Spleen (tissue), 13 donors: ENCODE data around the gene BORCS8. TPM values are rescaled to one million over a fixed set of nuclear protein-coding genes. Genes with fewer than 3 reads are reported as not detected.
A peak's percentile ranks its signal among the peaks of the same experiment; 100 is the strongest.

ENCODE experiments used
- DNase-seq: peaks from one replicate; pipeline ENCODE4 v3.0.0-alpha.2; 2020
- H3K27ac ChIP-seq, 8 donors: fragments of 200-600 bp; sonication (generic) in 7 of 8; 1 replicate in 4 of 8; 2 replicates in 4 of 8; pipeline versions ENCODE4 v1.5.0 to v1.8.0; 2016 to 2021; ENCODE audit warnings: inconsistent platforms in 4 of 8, mild to moderate bottlenecking in 4 of 8, moderate library complexity in 1 of 8
- H3K27me3 ChIP-seq, 7 donors: fragments of 200-600 bp; sonication (generic) in 6 of 7; replicated peaks in 1 of 7; 1 replicate in 4 of 7; 2 replicates in 3 of 7; pipeline versions ENCODE4 v1.5.0 to v1.8.0; 2016 to 2021; ENCODE audit warnings: inconsistent platforms in 3 of 7, mild to moderate bottlenecking in 1 of 7
- H3K36me3 ChIP-seq, 6 donors: fragments of 200-600 bp; sonication (generic) in 5 of 6; 1 replicate in 4 of 6; 2 replicates in 2 of 6; pipeline versions ENCODE4 v1.5.0 to v1.8.0; 2016 to 2021; ENCODE audit warnings: inconsistent platforms in 2 of 6
- H3K4me1 ChIP-seq, 6 donors: fragments of 200-600 bp; sonication (generic) in 5 of 6; 1 replicate in 3 of 6; 2 replicates in 3 of 6; pipeline versions ENCODE4 v1.5.0 to v1.8.0; 2016 to 2021; ENCODE audit warnings: inconsistent platforms in 3 of 6
- H3K4me3 ChIP-seq, 8 donors: fragments of 200-600 bp; sonication (generic) in 7 of 8; 1 replicate in 4 of 8; 2 replicates in 4 of 8; pipeline versions ENCODE4 v1.5.0 to v1.8.0; 2016 to 2021; ENCODE audit warnings: inconsistent platforms in 4 of 8, mild to moderate bottlenecking in 4 of 8, moderate library complexity in 2 of 8
- H3K9me3 ChIP-seq, 8 donors: fragments of 200-600 bp; sonication (generic) in 7 of 8; 1 replicate in 4 of 8; 2 replicates in 4 of 8; pipeline versions ENCODE4 v1.5.0 to v1.8.0; 2016 to 2021; ENCODE audit warnings: inconsistent platforms in 4 of 8
- POLR2A ChIP-seq, 3 donors: fragments of 450-650 bp; IDR thresholded peaks; one replicate each; pipeline ENCODE4 v1.5.1; 2017; ENCODE audit warnings: antibody characterized with exemption in 3 of 3, mild to moderate bottlenecking in 1 of 3
- POLR2AphosphoS5 ChIP-seq, 3 donors: sonication (generic); formaldehyde crosslinking; IDR thresholded peaks; one replicate each; pipeline ENCODE4 v1.5.1; 2017; ENCODE audit warnings: antibody characterized with exemption in 3 of 3
- WGBS, 5 donors: extraction: QIAGEN DNeasy Blood & Tissue Kit in 3 of 5; methylation state at CpG; one replicate each; pipeline versions ENCODE4 v1.1.5 to v1.1.7; 2013 to 2018; 5-methylcytosine and 5-hydroxymethylcytosine counted together
- intact Hi-C: fragments of 100-400 bp; cut with DNase I; formaldehyde crosslinking; loops from one replicate; pipeline ENCODE4 v1.15.0; 2023; ENCODE audit warnings: low total_unique reads
- long read RNA-seq, 2 donors: transcript quantifications; one replicate each; lab custom pipeline, GENCODE V29; 2026
- polyA plus RNA-seq, 3 donors: library from polyadenylated mRNA; stranded (reverse); fragments of 200-250 nt; gene quantifications; one replicate each; pipeline ENCODE4 v1.2.1, GENCODE V29; 2013
- total RNA-seq, 7 donors: library from RNA; depleted of rRNA in 3 of 7; stranded (reverse); fragments of >200 nt in 3 of 7; fragmentation: NEBNext Ultra II Directional in 4 of 7; extraction: Animal tissue kit (Norgen Biotek cat#: 25700) in 4 of 7; gene quantifications; one replicate each; pipeline versions ENCODE4 v1.1.0 to v1.2.1, GENCODE V29; 2016 to 2021
- TF ChIP-seq, protein P1 (sequence below), 11 experiments: fragments of 200-600 bp in 7 of 11; fragments of 450-650 bp in 4 of 11; sonication (generic) in 4 of 11; IDR thresholded peaks in 8 of 11; conservative IDR thresholded peaks in 3 of 11; 1 replicate in 7 of 11; 2 replicates in 4 of 11; pipeline versions ENCODE4 v1.4.0 to v1.8.0; 2016 to 2021; ENCODE audit warnings: antibody characterized with exemption in 11 of 11, inconsistent platforms in 4 of 11, mild to moderate bottlenecking in 1 of 11
- donor health status: healthy with polysubstance abuse.
- donor health status: DM: no; HTN: no; CAD: no; lungs with moderate emphysema.
- donor health status: DM: no; HTN: no; CAD: no.
- donor health status: Bipolar disorder and iron deficiency.
- donor health status: healthy.
- donor health status: DM: no; HTN: no; CAD: no.
- donor health status: DM: yes; HTN: yes; CAD: no.

BORCS8 gene
- total RNA-seq (10 to 100 TPM; 14.0 to 52.1 (median 26.0) TPM), polyA plus RNA-seq (10 to 100 TPM; 20.5 to 38.8 (median 26.5) TPM)
- long read RNA-seq, donor 1, transcript BORCS8-209 (1 exons, 3,698 nt): major isoform, 12 of 18 reads
- long read RNA-seq, donor 1, partial matches to known transcripts: 0 of 18 reads
- long read RNA-seq, donor 1, other reads (novel, unspliced or antisense): 0 of 18 reads
- long read RNA-seq, donor 2, transcript BORCS8-209 (1 exons, 3,698 nt): major isoform, 5 of 12 reads
- long read RNA-seq, donor 2, partial matches to known transcripts: 0 of 12 reads
- long read RNA-seq, donor 2, other reads (novel, unspliced or antisense): 0 of 12 reads

DNA sequence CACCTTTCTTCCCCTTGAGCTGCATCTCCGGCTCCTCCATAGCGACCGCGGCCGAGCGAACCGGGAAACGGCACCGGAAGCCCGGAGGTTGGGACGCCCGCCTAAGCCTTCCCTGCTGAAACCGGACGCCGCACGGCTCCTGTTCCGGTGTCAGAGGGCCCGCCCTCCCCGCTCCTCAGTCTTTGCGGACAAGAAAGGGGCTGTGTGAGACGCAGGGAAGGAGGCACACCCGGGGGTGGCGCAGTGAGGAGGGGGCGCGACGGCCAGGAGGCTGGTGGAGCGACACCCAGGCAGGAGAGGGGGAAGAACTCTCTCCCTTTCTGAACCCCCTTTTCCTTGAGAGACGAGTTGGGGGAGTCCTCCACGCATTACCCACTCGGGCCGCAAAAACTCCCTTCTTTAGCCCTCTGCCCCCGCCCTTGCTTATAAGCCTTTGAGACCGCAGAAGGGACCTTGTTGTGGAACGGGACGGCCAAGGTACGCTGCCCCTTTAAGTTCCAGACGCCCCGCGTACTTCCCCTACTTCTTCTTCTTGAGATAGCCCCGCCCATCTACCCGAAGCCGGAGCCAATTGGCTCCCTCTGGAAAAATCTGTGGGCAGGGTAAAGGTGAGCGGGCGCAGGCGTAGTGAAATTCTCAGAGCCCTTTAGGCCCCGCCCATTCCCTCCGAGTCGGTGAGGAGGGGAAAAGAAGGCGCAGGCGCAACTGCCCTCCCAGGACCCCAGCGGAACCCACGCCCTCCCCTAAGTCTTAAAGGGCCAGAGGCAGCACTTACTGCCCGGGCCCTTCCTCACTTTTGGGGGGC is at the start of gene BORCS8, which contains the start of gene RFXANK:
Gene BORCS8 (minus strand): TSS at position 75 of the 805 bp plus-strand sequence. CDS start 35 bp downstream, at position 40.
Gene RFXANK (plus strand): TSS at position 181 of the 805 bp plus-strand sequence. CDS start 1,689 bp downstream, outside the sequence.
- WGBS, 5 donors: 0 to 1% (median 0%) methylated on average over 42 to 53 of the region's 53 CpGs
- Histone ChIP-seq H3K27ac (peak within 1 kb of the TSS; percentile 99 to 100 (median 100)), H3K4me3 (peak within 1 kb of the TSS; percentile 84 to 99 (median 96)), H3K9me3 (no peaks in the 10 kb centered on the region), H3K4me1 (peaks cover 31 to 86% (median 66%) of the 10 kb centered on the region in 6 donors), H3K36me3 (peaks cover 2 to 54% (median 10%) of the 10 kb centered on the region in 6 donors), H3K27me3 (no peaks in the 10 kb centered on the region)
- TF ChIP-seq, protein P1, sequence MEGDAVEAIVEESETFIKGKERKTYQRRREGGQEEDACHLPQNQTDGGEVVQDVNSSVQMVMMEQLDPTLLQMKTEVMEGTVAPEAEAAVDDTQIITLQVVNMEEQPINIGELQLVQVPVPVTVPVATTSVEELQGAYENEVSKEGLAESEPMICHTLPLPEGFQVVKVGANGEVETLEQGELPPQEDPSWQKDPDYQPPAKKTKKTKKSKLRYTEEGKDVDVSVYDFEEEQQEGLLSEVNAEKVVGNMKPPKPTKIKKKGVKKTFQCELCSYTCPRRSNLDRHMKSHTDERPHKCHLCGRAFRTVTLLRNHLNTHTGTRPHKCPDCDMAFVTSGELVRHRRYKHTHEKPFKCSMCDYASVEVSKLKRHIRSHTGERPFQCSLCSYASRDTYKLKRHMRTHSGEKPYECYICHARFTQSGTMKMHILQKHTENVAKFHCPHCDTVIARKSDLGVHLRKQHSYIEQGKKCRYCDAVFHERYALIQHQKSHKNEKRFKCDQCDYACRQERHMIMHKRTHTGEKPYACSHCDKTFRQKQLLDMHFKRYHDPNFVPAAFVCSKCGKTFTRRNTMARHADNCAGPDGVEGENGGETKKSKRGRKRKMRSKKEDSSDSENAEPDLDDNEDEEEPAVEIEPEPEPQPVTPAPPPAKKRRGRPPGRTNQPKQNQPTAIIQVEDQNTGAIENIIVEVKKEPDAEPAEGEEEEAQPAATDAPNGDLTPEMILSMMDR (IDR thresholded peaks at IDR 0.05 in 8 of 11, conservative IDR thresholded peaks at IDR 0.05 in 3 of 11): peak in 2 of 11 experiments; percentile 11 to 14
- peak; percentile 2 to 93 (median 75) for TF ChIP-seq POLR2A (IDR thresholded peaks at IDR 0.05)
- TF ChIP-seq POLR2AphosphoS5 (IDR thresholded peaks at IDR 0.05): peak; percentile 86 to 94 (median 88)
- DNase-seq: peak; percentile 99
- intact Hi-C loops: no loop called here

DNA sequence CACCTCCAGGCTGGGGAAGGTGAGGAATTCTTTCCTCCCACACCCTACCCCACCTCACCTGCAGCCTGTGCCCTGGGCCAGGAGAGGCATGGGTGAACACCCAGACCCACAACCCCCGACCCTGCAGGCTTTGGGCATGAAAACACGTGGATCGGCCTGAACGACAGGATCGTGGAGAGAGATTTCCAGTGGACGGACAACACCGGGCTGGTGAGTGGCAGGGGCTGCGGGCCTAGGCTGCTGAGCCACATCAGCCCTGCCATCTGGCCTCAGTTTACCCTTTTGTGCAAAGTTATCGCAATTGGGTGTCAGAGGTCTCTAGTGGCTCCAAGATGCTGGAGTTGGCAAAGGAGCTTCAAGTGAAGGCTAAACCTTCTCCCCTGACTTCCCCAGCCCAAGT is 48.5 kb upstream of the BORCS8 start:
- TF ChIP-seq POLR2A (IDR thresholded peaks at IDR 0.05): no peak
- TF ChIP-seq, protein P1 (IDR thresholded peaks at IDR 0.05 in 8 of 11, conservative IDR thresholded peaks at IDR 0.05 in 3 of 11): no peak
- no peak for TF ChIP-seq POLR2AphosphoS5 (IDR thresholded peaks at IDR 0.05)
- Histone ChIP-seq H3K36me3 (no peaks in the 10 kb centered on the region), H3K27me3 (peaks cover 0 to 49% (median 11%) of the 10 kb centered on the region in 7 donors), H3K27ac (no peak overlapping the region), H3K4me3 (no peak overlapping the region), H3K9me3 (peaks cover 0 to 12% (median 10%) of the 10 kb centered on the region in 8 donors), H3K4me1 (no peaks in the 10 kb centered on the region)
- 86 to 93% (median 88%) methylated on average over 9 of the region's 9 CpGs for WGBS, 5 donors
- DNase-seq: no peak
- intact Hi-C loops: no loop called here

DNA sequence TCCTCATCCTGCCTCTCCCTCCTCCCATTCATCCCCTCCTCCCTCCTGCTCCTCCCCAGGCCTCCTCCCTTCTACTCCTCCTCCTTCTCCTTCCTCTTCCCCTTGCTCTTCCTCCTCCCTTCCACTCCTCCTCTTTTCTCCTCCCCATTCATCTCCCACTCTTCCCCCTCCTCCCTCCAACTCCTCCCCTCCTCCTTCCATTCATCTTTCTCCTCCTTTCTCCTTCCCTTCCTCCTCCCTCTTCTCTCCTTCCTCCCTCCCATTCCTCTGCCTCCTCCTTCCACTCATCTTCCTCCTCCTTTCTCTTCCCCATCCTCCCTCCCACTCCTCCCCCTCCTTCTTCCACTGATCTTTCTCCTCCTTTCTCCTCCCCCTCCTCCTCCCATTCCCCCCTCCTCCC is 47.7 kb upstream of the BORCS8 start:
- no peaks in the 10 kb centered on the region for H3K36me3 ChIP-seq
- intact Hi-C loops: no loop called here
- no peak for TF ChIP-seq POLR2A (IDR thresholded peaks at IDR 0.05)
- TF ChIP-seq, protein P1 (IDR thresholded peaks at IDR 0.05 in 8 of 11, conservative IDR thresholded peaks at IDR 0.05 in 3 of 11): no peak
- no peak for TF ChIP-seq POLR2AphosphoS5 (IDR thresholded peaks at IDR 0.05)
- peaks cover 0 to 45% (median 11%) of the 10 kb centered on the region in 7 donors for H3K27me3 ChIP-seq
- H3K9me3 ChIP-seq: peaks cover 0 to 20% (median 18%) of the 10 kb centered on the region in 8 donors
- H3K27ac ChIP-seq: no peak overlapping the region
- DNase-seq: no peak
- no peaks in the 10 kb centered on the region for H3K4me1 ChIP-seq
- H3K4me3 ChIP-seq: no peak overlapping the region
